HCT116 (cell line): ENCODE data around the gene GFPT2. TPM values are rescaled to one million over a fixed set of nuclear protein-coding genes. Genes with fewer than 3 reads are reported as not detected.

Source experiments
- ATAC-seq: fragments of 200-7000 bp; cut with Tn5 transposase; 2 replicates; pipeline ENCODE4 v1.9.1; 2020; ENCODE audit warnings: mild to moderate bottlenecking, moderate library complexity
- BruUV-seq: library from RNA; stranded (reverse); fragments of 400-500 nt; replicated peaks from 2 replicates; lab custom pipeline; 2021; lab: Mats Ljungman, UMichigan
- CTCF ChIA-PET: fragments of 300-600 bp; sonication (Branson Sonifier 250); formaldehyde crosslinking; loops from one replicate; lab custom pipeline; 2021; ENCODE audit warnings: antibody characterized with exemption; lab: Charles Lee
- POLR2A ChIA-PET: fragments of 300-600, 350-600 bp; sonication (Branson Sonifier 250); formaldehyde crosslinking; loops from one replicate; lab custom pipeline; 2021; ENCODE audit warnings: antibody characterized with exemption; lab: Charles Lee
- RAD21 ChIA-PET, 2 experiments: fragments of 300-600 bp; sonication (Branson Sonifier 250); formaldehyde crosslinking; loops; one replicate each; lab custom pipeline; 2023; ENCODE audit warnings: low total read pairs in 2 of 2; ENCODE audit not compliant: uncharacterized antibody in 2 of 2, unreplicated experiment in 2 of 2, low non-redundant PET in 1 of 2; lab: Charles Lee
- DNase-seq: peaks from one replicate; pipeline ENCODE4 v3.0.0-alpha.2; 2010; ENCODE audit warnings: low read depth, low spot score
- H2AFZ ChIP-seq: fragments of 200-600 bp; shearing (Covaris generic), sonication (generic); 2 replicates; pipeline ENCODE4 v1.6.1; 2017; ENCODE audit warnings: low read depth, mixed run types, mixed read lengths, antibody characterized with exemption, low read length; ENCODE audit not compliant: poor library complexity, severe bottlenecking
- H3K27ac ChIP-seq: 2 replicates; pipeline ENCODE4 v1.5.1; 2012; ENCODE audit warnings: low read depth, low read length
- H3K27me3 ChIP-seq: fragments of 200-600 bp; sonication (generic); 2 replicates; pipeline ENCODE4 v1.6.1; 2016; ENCODE audit warnings: mixed run types, low read length, mixed read lengths; ENCODE audit not compliant: insufficient read depth
- H3K36me3 ChIP-seq, 2 experiments: fragments of 200-500 bp in 1 of 2; fragments of 200-600 bp in 1 of 2; sonication (Bioruptor generic) in 1 of 2; sonication (generic) in 1 of 2; 2 replicates each; pipeline versions ENCODE4 v1.5.1 to v1.6.1; 2014 to 2016; ENCODE audit warnings: low read length in 2 of 2, inconsistent platforms in 1 of 2, mixed read lengths in 1 of 2, mixed run types in 1 of 2; ENCODE audit not compliant: insufficient read depth in 2 of 2, control insufficient read depth in 1 of 2
- H3K4me1 ChIP-seq, 2 experiments: fragments of 200-600 bp in 1 of 2; sonication (generic) in 1 of 2; 2 replicates each; pipeline versions ENCODE4 v1.5.1 to v1.6.1; 2012 to 2017; ENCODE audit warnings: low read length in 2 of 2, inconsistent platforms in 1 of 2, mild to moderate bottlenecking in 1 of 2, mixed read lengths in 1 of 2, mixed run types in 1 of 2, moderate library complexity in 1 of 2; ENCODE audit not compliant: insufficient read depth in 2 of 2, control insufficient read depth in 1 of 2
- H3K4me2 ChIP-seq: fragments of 200-600 bp; sonication (generic); 2 replicates; pipeline ENCODE4 v1.6.1; 2017; ENCODE audit warnings: mixed run types, low read length, mixed read lengths
- H3K4me3 ChIP-seq, 2 experiments: fragments of 200-600 bp in 1 of 2; sonication (generic) in 1 of 2; replicated peaks in 1 of 2; 2 replicates each; pipeline ENCODE4 v1.5.1; 2011 to 2016; ENCODE audit warnings: low read length in 2 of 2, control low read depth in 1 of 2, low read depth in 1 of 2, mild to moderate bottlenecking in 1 of 2, mixed read lengths in 1 of 2, mixed run types in 1 of 2
- H3K79me2 ChIP-seq: fragments of 200-600 bp; sonication (generic); 2 replicates; pipeline ENCODE4 v1.6.1; 2017; ENCODE audit warnings: mild to moderate bottlenecking, mixed run types, low read length, moderate library complexity, mixed read lengths; ENCODE audit not compliant: insufficient read depth
- H3K9ac ChIP-seq: fragments of 200-600 bp; sonication (generic); 2 replicates; pipeline ENCODE4 v1.6.1; 2016; ENCODE audit warnings: low read length, mixed read lengths
- H3K9me2 ChIP-seq: fragments of 200-600 bp; sonication (generic), shearing (Covaris generic); 2 replicates; pipeline ENCODE4 v1.6.1; 2017; ENCODE audit warnings: mixed run types, mild to moderate bottlenecking, moderate library complexity; ENCODE audit not compliant: insufficient read depth
- H3K9me3 ChIP-seq, 2 experiments: fragments of 200-500 bp in 1 of 2; fragments of 200-600 bp in 1 of 2; sonication (Bioruptor generic) in 1 of 2; sonication (generic) in 1 of 2; 2 replicates each; pipeline ENCODE4 v1.6.1; 2014 to 2017; ENCODE audit warnings: low read length in 2 of 2, mixed read lengths in 2 of 2, inconsistent platforms in 1 of 2, low read depth in 1 of 2, mild to moderate bottlenecking in 1 of 2, mixed run types in 1 of 2, moderate library complexity in 1 of 2; ENCODE audit not compliant: control insufficient read depth in 1 of 2, insufficient read depth in 1 of 2
- H4K20me1 ChIP-seq: fragments of 200-600 bp; sonication (generic), shearing (Covaris generic); 2 replicates; pipeline ENCODE4 v1.6.1; 2017; ENCODE audit warnings: mixed run types, mild to moderate bottlenecking, moderate library complexity; ENCODE audit not compliant: insufficient read depth
- CBX3 ChIP-seq: IDR thresholded peaks from 2 replicates; pipeline ENCODE4 v1.6.1; 2012; ENCODE audit warnings: low read depth
- CEBPB ChIP-seq: IDR thresholded peaks from 2 replicates; pipeline ENCODE4 v1.6.1; 2012; ENCODE audit warnings: low read depth
- EGR1 ChIP-seq: IDR thresholded peaks from 2 replicates; pipeline ENCODE4 v1.6.1; 2012; ENCODE audit warnings: low read depth
- EZH2 ChIP-seq: fragments of 200-600 bp; sonication (generic); IDR thresholded peaks from 2 replicates; pipeline ENCODE4 v1.6.1; 2017; ENCODE audit warnings: antibody characterized with exemption, mixed run types
- EZH2phosphoT487 ChIP-seq: fragments of 200-600 bp; IDR thresholded peaks from 2 replicates; pipeline ENCODE4 v1.6.1; 2018; ENCODE audit warnings: antibody characterized with exemption, borderline replicate concordance
- FOSL1 ChIP-seq: IDR thresholded peaks from 2 replicates; pipeline ENCODE4 v1.6.1; 2012; ENCODE audit warnings: low read depth
- JUND ChIP-seq: IDR thresholded peaks from 2 replicates; pipeline ENCODE4 v1.6.1; 2012
- POLR2A ChIP-seq: IDR thresholded peaks from 2 replicates; pipeline ENCODE4 v1.7.0; 2011; ENCODE audit warnings: borderline replicate concordance; ENCODE audit not compliant: insufficient read depth, insufficient read length; ENCODE audit errors: extremely low read depth
- POLR2AphosphoS5 ChIP-seq: IDR thresholded peaks from 2 replicates; pipeline ENCODE4 v1.6.1; 2011; ENCODE audit warnings: mild to moderate bottlenecking, low read depth, low read length, moderate library complexity
- SIN3A ChIP-seq: IDR thresholded peaks from 2 replicates; pipeline ENCODE4 v1.6.1; 2012; ENCODE audit warnings: low read depth
- SP1 ChIP-seq: IDR thresholded peaks from 2 replicates; pipeline ENCODE4 v1.6.1; 2012; ENCODE audit warnings: low read depth
- SRF ChIP-seq: IDR thresholded peaks from 2 replicates; pipeline ENCODE4 v1.6.1; 2012; ENCODE audit warnings: low read depth
- YY1 ChIP-seq: IDR thresholded peaks from 2 replicates; pipeline ENCODE4 v1.6.1; 2011; ENCODE audit warnings: low read length, low read depth, moderate library complexity, mild to moderate bottlenecking; ENCODE audit not compliant: insufficient replicate concordance; ENCODE audit errors: extremely low read depth
- ZFX ChIP-seq: fragments of 450-650 bp; IDR thresholded peaks from 2 replicates; pipeline ENCODE4 v1.6.1; 2017
- ZNF274 ChIP-seq: fragments of 200-500 bp; sonication (Bioruptor generic); IDR thresholded peaks from 2 replicates; pipeline ENCODE4 v1.6.1; 2014; ENCODE audit warnings: mild to moderate bottlenecking, low read depth, low read length, inconsistent platforms
- intact Hi-C: fragments of 100-400 bp; cut with micrococcal nuclease; formaldehyde crosslinking; loops from 2 replicates; pipeline ENCODE4 v1.10.0; 2022
- total RNA-seq: library from RNA; stranded (reverse); gene quantifications from one replicate; pipeline ENCODE4 v1.2.1, GENCODE V29; 2021; ENCODE audit not compliant: unreplicated experiment
- TF ChIP-seq, protein P1 (sequence below): IDR thresholded peaks from 2 replicates; pipeline ENCODE4 v1.6.1; 2011; ENCODE audit warnings: mild to moderate bottlenecking, low read length, moderate library complexity; ENCODE audit not compliant: insufficient replicate concordance; ENCODE audit errors: extremely low read depth
- TF ChIP-seq, protein P2 (sequence below): IDR thresholded peaks from 2 replicates; pipeline ENCODE4 v1.6.1; 2012; ENCODE audit warnings: low read depth
- TF ChIP-seq, protein P3 (sequence below): IDR thresholded peaks from 2 replicates; pipeline ENCODE4 v1.6.1; 2012

The GFPT2 gene
- total RNA-seq, 1 experiment from 2014 or later, result 16.1 TPM

DNA sequence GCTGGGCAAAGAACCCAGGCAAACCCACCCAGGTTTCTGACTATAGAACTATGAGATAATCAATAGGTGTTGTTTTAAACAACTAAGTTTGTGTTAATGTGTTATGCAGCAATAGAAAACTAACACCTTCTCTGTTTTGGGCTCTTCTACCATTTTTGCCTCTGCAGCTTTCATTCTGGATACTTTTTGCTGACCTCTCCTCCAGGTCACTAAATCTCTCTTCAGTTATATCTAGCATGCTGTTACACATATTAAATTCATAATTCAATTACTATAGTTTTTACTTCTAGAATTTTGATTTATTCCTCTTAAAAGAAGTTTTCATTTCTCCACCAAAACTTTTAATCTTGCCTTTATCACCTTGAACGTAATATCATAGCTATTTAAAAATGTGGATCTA lies 78.4 kb downstream of the GFPT2 start:
- no peak for DNase-seq
- no peak overlapping the region for H3K27ac ChIP-seq
- H3K9me2 ChIP-seq, result no peaks in the 10 kb centered on the region
- POLR2A ChIA-PET, result no interaction called here
- H2AFZ ChIP-seq, result no peak overlapping the region
- H3K36me3 ChIP-seq, result peaks cover 4 to 50% of the 10 kb centered on the region in 2 experiments; a peak in 3 of 4 replicates
- H3K4me2 ChIP-seq, result no peak overlapping the region
- H3K9me3 ChIP-seq, result peaks cover 16 to 20% of the 10 kb centered on the region in 2 experiments; a peak in 2 of 4 replicates
- H3K27me3 ChIP-seq, result no peaks in the 10 kb centered on the region
- no peak overlapping the region for H3K4me3 ChIP-seq
- no peak for TF ChIP-seq FOSL1
- TF ChIP-seq POLR2AphosphoS5, result no peak
- TF ChIP-seq, protein P1, sequence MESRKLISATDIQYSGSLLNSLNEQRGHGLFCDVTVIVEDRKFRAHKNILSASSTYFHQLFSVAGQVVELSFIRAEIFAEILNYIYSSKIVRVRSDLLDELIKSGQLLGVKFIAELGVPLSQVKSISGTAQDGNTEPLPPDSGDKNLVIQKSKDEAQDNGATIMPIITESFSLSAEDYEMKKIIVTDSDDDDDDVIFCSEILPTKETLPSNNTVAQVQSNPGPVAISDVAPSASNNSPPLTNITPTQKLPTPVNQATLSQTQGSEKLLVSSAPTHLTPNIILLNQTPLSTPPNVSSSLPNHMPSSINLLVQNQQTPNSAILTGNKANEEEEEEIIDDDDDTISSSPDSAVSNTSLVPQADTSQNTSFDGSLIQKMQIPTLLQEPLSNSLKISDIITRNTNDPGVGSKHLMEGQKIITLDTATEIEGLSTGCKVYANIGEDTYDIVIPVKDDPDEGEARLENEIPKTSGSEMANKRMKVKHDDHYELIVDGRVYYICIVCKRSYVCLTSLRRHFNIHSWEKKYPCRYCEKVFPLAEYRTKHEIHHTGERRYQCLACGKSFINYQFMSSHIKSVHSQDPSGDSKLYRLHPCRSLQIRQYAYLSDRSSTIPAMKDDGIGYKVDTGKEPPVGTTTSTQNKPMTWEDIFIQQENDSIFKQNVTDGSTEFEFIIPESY, result no peak
- TF ChIP-seq ZNF274, result no peak
- TF ChIP-seq SP1, result no peak
- TF ChIP-seq ZFX, result no peak
- no peak for TF ChIP-seq CBX3
- no peak for TF ChIP-seq JUND
- TF ChIP-seq EZH2phosphoT487, result no peak
- TF ChIP-seq, all 23 proteins: peak for 0
- intact Hi-C loops, result no loop called here
- no peak for ATAC-seq
- Histone ChIP-seq H3K9ac (no peak overlapping the region), H3K4me1 (no peaks in the 10 kb centered on the region), H4K20me1 (no peaks in the 10 kb centered on the region), H3K79me2 (no peaks in the 10 kb centered on the region; the same call in 1 of the 2 replicates)
- ChIA-PET RAD21 (no interaction called here), CTCF (no interaction called here)
- no TSS peak for BruUV-seq

DNA sequence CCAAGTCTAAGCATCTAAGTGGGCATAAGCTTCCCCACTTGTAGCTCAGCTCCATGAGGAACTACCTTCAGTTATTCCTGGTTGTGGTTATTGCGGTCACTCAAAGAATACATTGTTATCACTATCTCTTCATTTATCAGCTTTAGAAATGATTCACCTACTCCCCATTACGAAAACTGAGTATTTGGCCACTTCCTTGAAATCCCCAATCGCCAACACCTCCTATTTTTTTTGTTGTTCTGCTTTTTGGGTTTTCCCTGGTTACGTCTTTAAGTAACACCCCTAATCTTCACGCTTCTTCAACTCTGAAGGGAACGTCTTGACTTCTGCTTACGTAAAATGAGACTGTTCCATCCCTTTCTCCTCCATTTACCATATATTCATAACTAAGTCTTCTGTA lies 81.9 kb downstream of the GFPT2 start:
- intact Hi-C loops, result no loop called here
- Histone ChIP-seq H3K9me2 (no peaks in the 10 kb centered on the region), H3K4me1 (no peaks in the 10 kb centered on the region), H2AFZ (no peak overlapping the region), H3K4me2 (no peak overlapping the region), H3K9me3 (peaks cover 16 to 18% of the 10 kb centered on the region in 2 experiments; a peak in 2 of 4 replicates), H3K4me3 (no peak overlapping the region), H3K79me2 (no peaks in the 10 kb centered on the region; the same call in 1 of the 2 replicates), H3K36me3 (peaks cover 7 to 38% of the 10 kb centered on the region in 2 experiments), H3K9ac (no peak overlapping the region), H3K27ac (no peak overlapping the region), H4K20me1 (no peaks in the 10 kb centered on the region), H3K27me3 (no peaks in the 10 kb centered on the region)
- POLR2A ChIA-PET, result no interaction called here
- DNase-seq, result no peak
- CTCF ChIA-PET, result no interaction called here
- no peak for ATAC-seq
- RAD21 ChIA-PET, result no interaction called here
- no TSS peak for BruUV-seq
- TF ChIP-seq FOSL1 (no peak), POLR2AphosphoS5 (no peak), SIN3A (no peak), POLR2A (no peak), CEBPB (no peak), ZNF274 (no peak), SRF (no peak), EGR1 (no peak), EZH2 (no peak), CBX3 (no peak), YY1 (no peak)
- TF ChIP-seq, protein P2, sequence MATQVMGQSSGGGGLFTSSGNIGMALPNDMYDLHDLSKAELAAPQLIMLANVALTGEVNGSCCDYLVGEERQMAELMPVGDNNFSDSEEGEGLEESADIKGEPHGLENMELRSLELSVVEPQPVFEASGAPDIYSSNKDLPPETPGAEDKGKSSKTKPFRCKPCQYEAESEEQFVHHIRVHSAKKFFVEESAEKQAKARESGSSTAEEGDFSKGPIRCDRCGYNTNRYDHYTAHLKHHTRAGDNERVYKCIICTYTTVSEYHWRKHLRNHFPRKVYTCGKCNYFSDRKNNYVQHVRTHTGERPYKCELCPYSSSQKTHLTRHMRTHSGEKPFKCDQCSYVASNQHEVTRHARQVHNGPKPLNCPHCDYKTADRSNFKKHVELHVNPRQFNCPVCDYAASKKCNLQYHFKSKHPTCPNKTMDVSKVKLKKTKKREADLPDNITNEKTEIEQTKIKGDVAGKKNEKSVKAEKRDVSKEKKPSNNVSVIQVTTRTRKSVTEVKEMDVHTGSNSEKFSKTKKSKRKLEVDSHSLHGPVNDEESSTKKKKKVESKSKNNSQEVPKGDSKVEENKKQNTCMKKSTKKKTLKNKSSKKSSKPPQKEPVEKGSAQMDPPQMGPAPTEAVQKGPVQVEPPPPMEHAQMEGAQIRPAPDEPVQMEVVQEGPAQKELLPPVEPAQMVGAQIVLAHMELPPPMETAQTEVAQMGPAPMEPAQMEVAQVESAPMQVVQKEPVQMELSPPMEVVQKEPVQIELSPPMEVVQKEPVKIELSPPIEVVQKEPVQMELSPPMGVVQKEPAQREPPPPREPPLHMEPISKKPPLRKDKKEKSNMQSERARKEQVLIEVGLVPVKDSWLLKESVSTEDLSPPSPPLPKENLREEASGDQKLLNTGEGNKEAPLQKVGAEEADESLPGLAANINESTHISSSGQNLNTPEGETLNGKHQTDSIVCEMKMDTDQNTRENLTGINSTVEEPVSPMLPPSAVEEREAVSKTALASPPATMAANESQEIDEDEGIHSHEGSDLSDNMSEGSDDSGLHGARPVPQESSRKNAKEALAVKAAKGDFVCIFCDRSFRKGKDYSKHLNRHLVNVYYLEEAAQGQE, result no peak
- TF ChIP-seq, protein P3, sequence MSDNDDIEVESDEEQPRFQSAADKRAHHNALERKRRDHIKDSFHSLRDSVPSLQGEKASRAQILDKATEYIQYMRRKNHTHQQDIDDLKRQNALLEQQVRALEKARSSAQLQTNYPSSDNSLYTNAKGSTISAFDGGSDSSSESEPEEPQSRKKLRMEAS, result no peak
